Fibroblast of skin of back (primary cell): ENCODE data around the gene ACLY.

Experiments used
- DNase-seq: peaks from one replicate; pipeline ENCODE4 v3.0.0-alpha.2; 2013

Gene ACLY

GRCh38 chr17:41825175-41825845, 93.4 kb downstream of the ACLY start:
- DNase-seq = no peak

GRCh38 chr17:41824086-41824485, 94.7 kb downstream of the ACLY start:
- no peak for DNase-seq

GRCh38 chr17:41823580-41823979, 95.2 kb downstream of the ACLY start:
- no peak for DNase-seq

GRCh38 chr17:41823141-41823524, 95.6 kb downstream of the ACLY start:
- DNase-seq = no peak

- no peak for DNase-seq
Observed at GRCh38 chr17:41822216-41823140, 96.3 kb downstream of the ACLY start.

GRCh38 chr17:41821776-41822175, 97.0 kb downstream of the ACLY start:
- DNase-seq = no peak

GRCh38 chr17:41818024-41818423, 100.7 kb downstream of the ACLY start:
- no peak for DNase-seq
